ENCODE data around the gene NAA80.

The NAA80 gene

DNA sequence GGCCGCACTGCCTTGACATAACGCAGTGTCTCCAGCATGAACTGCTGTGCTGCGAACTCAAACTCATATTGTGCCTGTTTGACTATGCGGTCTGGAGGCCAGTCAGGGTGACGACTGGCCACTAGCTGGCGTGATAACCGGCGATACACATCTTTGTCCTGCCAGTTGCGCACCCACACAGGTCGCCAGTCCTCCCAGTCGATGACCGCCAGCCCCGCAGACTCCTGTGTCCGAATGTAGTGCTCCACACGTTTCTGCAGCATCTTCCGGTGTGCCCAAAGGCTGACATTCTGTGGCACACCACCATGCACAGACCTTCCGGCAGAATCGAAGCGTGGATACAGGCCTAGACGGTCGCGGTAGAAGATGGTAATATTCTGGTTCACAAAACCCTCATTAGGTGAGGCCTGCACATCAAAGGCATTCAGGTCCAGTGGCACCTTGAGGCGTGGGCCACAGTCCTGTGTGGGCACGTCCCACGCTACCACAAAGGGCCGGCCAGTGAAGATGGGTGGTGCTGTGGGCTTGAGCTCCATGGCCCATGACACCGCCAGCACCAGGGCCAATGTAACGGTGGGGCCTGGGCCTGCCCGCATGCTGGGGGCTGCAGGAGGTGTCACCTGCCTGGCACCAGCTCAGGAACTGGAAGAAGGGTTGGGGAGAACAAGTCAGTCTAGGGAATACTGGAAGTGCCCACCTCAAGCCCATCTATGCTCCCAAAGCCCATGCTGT, 20.9 kb upstream of the NAA80 start:
- no peak for DNase-seq (ENCODE audit: low read depth in 2 of 2)
- H3K4me3 ChIP-seq (replicated peaks in 1 of 2; ENCODE audit: low read depth in 2 of 2, low read length in 2 of 2) = peak overlapping the region; percentile 72 to 74
- TF ChIP-seq, protein P1, sequence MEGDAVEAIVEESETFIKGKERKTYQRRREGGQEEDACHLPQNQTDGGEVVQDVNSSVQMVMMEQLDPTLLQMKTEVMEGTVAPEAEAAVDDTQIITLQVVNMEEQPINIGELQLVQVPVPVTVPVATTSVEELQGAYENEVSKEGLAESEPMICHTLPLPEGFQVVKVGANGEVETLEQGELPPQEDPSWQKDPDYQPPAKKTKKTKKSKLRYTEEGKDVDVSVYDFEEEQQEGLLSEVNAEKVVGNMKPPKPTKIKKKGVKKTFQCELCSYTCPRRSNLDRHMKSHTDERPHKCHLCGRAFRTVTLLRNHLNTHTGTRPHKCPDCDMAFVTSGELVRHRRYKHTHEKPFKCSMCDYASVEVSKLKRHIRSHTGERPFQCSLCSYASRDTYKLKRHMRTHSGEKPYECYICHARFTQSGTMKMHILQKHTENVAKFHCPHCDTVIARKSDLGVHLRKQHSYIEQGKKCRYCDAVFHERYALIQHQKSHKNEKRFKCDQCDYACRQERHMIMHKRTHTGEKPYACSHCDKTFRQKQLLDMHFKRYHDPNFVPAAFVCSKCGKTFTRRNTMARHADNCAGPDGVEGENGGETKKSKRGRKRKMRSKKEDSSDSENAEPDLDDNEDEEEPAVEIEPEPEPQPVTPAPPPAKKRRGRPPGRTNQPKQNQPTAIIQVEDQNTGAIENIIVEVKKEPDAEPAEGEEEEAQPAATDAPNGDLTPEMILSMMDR (IDR thresholded peaks at IDR 0.05; ENCODE audit: low read depth, low read length) = no peak

DNA sequence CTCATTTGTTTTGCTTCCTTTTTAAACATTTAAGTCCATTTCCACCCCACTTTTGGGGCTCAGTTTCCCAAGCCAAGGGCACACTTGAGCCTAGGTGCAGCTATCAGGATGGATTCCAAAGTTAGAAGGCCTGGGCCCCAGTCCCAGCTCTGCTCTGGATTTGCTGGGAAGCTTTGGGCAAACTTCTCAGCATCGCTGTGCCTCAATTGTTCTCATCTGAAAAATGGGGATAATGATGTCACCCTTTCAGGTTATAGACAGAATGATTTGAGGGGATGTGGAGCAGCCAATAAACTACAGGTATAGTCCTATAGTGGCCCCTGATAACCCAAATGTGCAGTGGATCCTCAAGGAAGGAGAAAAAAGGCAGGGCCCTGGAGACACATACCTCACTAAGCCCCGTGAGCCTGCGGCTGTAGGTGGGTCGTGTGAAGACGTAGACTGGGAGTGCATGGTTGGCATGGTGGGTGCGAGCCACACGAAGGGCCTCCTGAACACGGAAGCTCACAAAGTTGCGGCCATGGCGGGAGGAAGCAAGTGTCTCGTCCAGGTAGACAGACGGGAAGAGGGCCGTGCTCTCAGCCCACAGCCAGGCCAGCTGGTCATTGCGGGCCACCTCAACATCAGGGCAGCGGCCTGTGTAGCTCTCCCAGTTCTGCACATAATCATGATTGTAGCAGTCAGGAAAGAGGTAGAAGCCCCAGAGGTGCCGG, 20.1 kb upstream of the NAA80 start:
- no peak for DNase-seq (ENCODE audit: low read depth in 2 of 2)
- TF ChIP-seq, protein P1 (IDR thresholded peaks at IDR 0.05; ENCODE audit: low read depth, low read length) = no peak
- H3K4me3 ChIP-seq (replicated peaks in 1 of 2; ENCODE audit: low read depth in 2 of 2, low read length in 2 of 2) = peak overlapping the region in 1 of 2 donors; percentile 74

DNA sequence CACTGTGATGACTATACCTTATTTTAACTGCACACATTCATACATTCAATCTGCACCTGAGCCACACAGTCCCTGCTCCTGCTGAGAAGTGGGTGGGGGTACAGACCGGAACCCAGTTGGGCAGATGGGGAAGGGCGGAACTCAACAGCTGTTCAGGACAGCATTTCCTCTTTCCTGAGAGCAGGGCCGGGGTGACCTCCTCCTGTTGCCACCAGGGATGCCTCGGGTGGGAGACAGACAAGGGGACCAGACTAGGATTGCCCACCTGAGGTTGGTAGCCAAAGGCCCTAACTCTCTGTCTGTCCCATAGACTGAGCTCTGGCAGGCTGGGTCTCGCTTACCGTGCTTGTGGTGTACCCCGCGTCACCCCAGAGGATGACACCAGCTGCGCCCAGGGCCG, 19.4 kb upstream of the NAA80 start:
- H3K4me3 ChIP-seq (replicated peaks in 1 of 2; ENCODE audit: low read depth in 2 of 2, low read length in 2 of 2) = no peak overlapping the region
- DNase-seq (ENCODE audit: low read depth in 2 of 2) = no peak

DNA sequence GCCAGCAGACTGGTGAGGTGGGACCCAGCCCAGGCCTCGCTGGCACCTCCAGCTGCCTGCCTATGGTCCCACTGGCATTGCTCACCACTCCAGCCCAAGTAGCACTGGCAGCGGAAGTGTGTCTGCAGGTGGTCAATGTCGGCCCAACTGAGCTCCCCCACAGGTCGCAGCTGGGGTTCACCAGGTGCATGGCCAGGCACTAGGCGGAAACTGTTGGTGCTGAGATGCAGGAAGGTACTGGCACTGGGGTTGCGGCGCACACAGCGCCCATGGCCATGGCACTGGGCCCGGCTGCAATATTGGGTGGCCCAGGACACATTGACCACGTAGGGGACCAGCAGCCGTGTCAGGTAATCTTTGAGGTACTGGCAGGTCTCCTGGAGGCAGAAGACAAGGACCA, 19.0 kb upstream of the NAA80 start:
- no peak for DNase-seq (ENCODE audit: low read depth in 2 of 2)
- TF ChIP-seq, protein P1 (IDR thresholded peaks at IDR 0.05; ENCODE audit: low read depth, low read length) = no peak
- no peak overlapping the region for H3K4me3 ChIP-seq (replicated peaks in 1 of 2; ENCODE audit: low read depth in 2 of 2, low read length in 2 of 2)

More for the DNA sequence above, 19.4 kb upstream of the NAA80 start:
- TF ChIP-seq, protein P1 (IDR thresholded peaks at IDR 0.05; ENCODE audit: low read depth, low read length) = no peak

DNA sequence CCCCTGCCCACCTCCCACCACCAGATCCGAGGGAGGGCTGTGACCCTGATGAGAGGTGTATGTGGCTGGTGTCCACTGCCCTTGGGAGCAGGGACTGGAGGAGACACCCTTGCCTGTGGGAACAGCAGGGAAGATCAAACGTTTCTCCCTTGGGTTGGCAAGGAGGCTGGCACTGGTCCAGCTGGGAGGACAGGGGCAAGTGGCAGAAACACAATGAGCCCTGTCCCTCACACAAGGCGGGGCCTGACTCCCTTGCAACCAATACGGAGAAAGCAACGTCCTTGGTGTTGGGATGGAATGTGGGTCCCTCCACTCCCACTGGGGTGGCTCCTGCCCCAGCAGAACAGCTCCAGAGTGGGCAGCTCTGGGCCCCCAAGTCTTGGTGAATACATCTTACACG, 18.1 kb upstream of the NAA80 start:
- no peak overlapping the region for H3K4me3 ChIP-seq (replicated peaks in 1 of 2; ENCODE audit: low read depth in 2 of 2, low read length in 2 of 2)
- DNase-seq (ENCODE audit: low read depth in 2 of 2) = no peak
- TF ChIP-seq, protein P1 (IDR thresholded peaks at IDR 0.05; ENCODE audit: low read depth, low read length) = no peak

DNA sequence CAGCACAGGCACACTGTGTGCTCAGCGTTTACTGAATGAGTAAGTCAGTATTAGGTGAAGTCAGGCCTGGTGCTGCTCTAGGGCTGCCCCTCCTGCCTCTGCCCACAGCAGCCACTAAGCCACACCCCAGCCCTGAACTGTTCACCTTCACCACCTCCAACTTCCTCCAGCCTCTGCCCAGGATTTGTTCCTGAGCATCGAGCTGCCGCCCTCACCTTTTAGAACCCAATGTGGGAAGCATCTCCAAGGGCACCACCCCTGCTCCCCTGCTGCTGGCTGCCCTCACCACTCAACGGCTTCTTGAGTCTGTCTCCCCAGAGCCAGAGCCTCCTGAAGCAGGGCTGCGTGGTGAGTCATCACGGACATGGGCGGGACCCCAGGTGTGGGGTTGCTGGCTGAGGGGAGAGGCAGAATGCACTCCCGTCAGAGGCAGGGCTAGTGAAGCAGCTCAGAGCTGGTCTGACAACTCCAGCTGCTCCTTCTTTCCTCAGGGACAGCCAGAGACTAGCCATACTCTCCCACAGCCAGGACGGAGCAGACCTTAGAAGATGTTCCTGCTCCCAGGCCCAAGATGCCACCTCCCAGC, 17.5 kb upstream of the NAA80 start:
- TF ChIP-seq, protein P1 (IDR thresholded peaks at IDR 0.05; ENCODE audit: low read depth, low read length) = no peak
- peak in 1 of 2 donors; percentile 40 for DNase-seq (ENCODE audit: low read depth in 2 of 2)
- no peak overlapping the region for H3K4me3 ChIP-seq (replicated peaks in 1 of 2; ENCODE audit: low read depth in 2 of 2, low read length in 2 of 2)
